GM19099 (cell line): ENCODE measurements around the gene FAM9C.

Source experiments
- POLR2A ChIP-seq: IDR thresholded peaks from 3 replicates; pipeline ENCODE4 v1.6.1; 2011; ENCODE audit warnings: low read depth; ENCODE audit not compliant: insufficient read length; ENCODE audit errors: extremely low read depth

FAM9C gene

GRCh38 chrX:13023979-13024378 is 20.4 kb downstream of the FAM9C start:
- no peak for TF ChIP-seq POLR2A

GRCh38 chrX:13023567-13023966 is 20.9 kb downstream of the FAM9C start:
- TF ChIP-seq POLR2A: no peak

DNA sequence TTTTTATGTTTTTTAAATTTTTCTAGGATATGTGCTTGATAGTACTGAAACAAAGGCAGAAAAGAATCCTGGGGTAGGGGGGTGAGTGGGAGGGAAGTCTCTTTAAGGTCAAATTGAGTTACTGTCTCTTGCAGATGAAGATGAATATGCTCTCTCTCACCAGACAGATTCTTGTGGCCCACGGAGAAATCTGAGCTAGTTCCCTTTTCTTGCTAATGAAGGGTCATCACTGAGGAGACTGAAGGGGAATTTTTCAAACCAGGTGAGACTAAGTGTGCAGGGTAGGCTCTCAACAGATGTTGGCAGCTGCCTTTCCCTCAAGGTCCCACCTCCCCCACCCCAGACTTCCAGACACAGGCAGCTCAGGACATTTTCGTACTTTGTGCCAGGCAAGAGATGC is 21.5 kb downstream of the FAM9C start:
- no peak for TF ChIP-seq POLR2A

GRCh38 chrX:13015536-13016236 is 28.7 kb downstream of the FAM9C start:
- no peak for TF ChIP-seq POLR2A

GRCh38 chrX:13014111-13015096 is 30.0 kb downstream of the FAM9C start:
- no peak for TF ChIP-seq POLR2A

DNA sequence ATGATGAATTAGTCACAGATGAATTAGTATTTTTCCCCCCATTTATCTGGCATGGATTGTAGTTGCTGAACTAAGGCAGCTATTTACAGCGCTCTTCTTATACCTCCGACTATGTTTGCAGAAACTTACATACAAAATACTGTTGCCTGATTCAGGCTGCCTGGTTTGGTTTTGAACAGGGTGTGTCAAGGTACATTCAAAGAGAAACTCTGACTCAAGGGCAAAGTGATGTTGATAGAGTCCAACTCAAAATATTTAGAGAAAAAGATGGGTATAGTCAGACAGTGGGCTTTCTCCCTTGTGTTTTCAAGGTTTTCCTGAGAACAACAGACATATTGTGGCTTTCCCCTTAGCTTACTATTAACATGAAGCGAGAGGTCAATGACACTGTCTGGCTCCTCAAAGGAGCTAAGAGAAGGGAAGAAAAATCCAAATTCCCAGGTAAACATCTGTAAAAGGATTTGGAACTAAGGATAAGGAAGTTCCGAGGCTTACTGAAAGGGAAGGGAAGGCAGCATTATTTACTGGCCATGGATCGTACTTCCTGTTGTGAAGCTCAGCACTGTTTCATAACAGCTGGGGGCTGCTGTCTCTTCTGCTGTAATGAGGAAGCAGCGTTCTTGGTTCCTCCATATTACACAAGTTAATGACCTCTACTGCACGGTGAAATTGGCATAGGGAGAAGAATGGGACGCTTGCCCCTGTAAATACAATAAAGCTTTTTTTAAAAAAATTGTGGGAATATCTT is 30.9 kb downstream of the FAM9C start:
- no peak for TF ChIP-seq POLR2A

DNA sequence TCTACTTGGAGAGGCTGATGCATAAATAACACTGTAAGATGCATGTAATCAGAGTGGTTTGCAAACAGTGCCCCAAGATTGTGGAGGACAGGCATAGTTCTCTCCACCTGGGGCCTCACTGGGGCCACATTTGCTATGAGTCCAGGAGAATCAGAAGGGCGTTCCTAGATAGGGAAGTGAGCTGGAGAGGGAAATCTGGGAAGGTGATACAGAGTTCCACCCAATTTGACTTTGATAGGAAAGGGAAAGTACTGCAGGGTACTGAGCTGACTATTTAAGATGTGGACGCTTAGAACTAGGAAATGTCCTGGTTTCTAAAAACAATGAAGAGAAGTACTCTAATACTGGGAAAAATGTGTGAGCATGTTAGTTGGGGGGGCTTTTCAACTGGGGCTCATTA is 33.9 kb downstream of the FAM9C start:
- no peak for TF ChIP-seq POLR2A

GRCh38 chrX:13009844-13010243 is 34.6 kb downstream of the FAM9C start:
- TF ChIP-seq POLR2A: no peak

GRCh38 chrX:13009273-13009672 is 35.1 kb downstream of the FAM9C start:
- no peak for TF ChIP-seq POLR2A

DNA sequence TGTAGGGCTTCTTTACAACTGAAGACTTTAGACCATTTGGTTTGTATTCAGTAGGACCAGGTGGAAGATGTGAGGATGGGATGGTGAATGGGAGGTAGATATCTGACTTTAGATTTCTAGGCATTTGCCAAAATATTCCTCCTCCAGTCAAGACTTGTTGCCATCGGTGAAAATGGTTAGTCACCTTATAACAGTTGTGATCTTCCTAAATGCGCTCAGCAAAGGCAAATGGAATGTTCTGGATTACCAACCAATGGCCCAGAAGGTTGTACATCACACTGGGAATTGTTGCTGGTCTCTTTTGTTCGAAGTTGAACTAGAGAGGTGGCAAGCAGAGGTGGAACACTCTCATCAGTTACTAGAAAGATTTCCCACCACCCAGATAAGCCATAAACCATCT is 35.6 kb downstream of the FAM9C start:
- TF ChIP-seq POLR2A: no peak

GRCh38 chrX:13008189-13008533 is 36.3 kb downstream of the FAM9C start:
- peak; percentile 59 for TF ChIP-seq POLR2A

DNA sequence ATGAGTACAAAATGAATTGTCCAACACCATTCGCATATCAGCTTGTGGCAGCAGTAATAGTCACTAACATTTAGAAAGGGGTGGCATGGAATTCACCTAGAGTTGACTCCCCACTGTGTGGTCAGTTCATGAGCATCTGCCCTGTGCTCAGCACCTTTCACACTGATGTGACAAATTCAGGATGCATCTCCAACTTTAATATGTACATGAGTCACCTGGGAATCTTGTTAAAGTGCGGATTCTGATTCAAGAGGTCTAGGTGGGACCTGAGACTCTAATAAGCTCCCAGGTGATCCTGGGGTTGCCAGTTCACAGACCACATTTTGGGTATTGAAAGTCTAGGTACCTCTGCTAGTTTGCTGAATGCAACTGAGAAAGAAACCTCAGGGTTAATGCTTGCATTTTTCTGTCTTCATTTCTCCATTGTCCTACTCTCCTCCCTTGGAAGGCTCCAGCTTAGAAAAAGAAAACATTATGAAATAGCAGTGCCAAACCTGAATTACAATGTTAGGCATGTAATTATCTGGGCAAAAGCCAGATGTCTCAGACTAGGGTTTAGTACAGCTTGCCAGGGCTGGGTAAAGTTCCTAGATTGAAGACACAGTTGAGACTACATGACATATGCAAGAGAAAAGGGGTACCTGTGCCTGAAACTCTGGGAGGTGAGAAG is 36.8 kb downstream of the FAM9C start:
- TF ChIP-seq POLR2A: no peak

DNA sequence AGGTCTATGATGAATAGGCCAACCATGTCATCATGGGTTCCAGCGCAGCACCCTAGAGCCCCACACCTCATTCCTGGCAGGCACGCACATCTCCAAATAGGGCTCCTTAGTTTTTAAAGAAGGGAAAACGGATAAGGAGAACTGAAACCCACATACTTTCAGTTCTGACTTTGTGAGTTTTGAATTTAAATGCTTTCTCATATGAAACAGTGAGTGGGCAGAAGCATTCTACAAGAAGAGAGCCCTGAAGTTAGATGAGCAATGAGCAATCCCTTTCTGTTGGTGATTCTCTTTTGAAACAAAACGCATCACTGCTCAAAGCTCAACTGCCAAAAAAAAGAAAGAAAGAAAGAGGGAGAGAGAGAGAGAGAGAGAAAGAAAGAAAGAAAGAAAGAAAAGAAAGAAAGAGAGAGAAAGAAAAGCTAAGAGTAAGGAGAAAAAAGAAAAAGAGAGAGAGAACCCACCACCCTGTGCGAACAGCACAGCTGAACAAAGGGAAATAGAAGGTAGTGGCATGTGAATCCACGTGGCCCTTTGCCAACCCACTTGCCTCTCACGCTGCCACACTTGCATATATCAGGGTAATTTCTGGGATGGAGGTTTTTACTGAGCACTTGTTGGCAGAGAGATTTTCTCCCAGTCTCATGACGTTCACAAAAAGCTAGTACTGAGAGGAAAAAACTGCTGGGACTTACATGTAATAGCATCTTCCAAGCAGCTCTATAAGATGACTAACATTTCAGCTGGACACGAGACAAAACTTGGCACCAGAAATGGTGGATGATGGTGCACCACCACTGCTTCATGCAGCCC is 38.6 kb downstream of the FAM9C start:
- peak; percentile 40 for TF ChIP-seq POLR2A
